Measurements from ENCODE around the gene CBFA2T3.
A peak's percentile ranks its signal among the peaks of the same experiment; 100 is the strongest.

The CBFA2T3 gene

DNA sequence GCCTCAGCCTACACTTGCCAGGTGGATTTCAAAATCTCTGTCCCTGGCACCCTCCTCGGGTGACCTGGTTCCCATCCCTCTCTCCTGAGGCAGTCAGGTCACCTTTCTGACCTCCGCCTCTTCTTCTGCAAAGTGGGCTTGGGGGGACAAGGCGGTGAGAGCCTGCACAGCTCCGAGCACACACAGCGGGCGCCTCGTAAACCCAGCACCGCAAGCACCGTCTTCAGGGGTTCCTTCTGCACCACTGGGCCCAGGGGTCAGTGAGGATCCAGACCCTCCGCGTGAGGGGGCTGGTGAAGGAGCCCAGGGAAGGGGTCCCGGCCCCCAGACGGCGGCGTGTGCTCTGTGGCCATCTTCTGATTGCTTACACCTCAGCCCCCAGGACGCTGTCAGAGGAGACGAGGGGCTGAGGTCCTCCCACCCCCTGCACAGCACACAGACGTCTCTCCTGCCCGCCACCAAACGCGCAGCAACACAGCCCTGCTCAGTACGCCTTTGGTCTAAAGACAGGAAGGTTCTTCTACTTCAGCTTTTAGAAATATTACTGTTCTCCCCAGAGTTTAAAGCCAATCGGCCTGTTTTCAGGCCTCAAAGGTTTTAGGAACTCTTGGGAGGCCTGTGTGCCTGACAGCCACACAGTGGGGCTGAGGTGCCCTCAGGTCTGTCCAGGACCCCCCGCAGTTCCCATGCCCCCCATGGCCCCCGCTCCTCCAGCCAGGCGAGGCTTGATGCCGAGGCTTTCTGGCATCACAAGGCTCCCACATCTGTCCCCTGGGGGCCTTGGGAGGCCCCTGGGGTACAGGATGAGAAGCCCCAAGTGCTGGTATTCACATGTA lies 2.7 kb downstream of the CBFA2T3 start:
- no peak for DNase-seq

DNA sequence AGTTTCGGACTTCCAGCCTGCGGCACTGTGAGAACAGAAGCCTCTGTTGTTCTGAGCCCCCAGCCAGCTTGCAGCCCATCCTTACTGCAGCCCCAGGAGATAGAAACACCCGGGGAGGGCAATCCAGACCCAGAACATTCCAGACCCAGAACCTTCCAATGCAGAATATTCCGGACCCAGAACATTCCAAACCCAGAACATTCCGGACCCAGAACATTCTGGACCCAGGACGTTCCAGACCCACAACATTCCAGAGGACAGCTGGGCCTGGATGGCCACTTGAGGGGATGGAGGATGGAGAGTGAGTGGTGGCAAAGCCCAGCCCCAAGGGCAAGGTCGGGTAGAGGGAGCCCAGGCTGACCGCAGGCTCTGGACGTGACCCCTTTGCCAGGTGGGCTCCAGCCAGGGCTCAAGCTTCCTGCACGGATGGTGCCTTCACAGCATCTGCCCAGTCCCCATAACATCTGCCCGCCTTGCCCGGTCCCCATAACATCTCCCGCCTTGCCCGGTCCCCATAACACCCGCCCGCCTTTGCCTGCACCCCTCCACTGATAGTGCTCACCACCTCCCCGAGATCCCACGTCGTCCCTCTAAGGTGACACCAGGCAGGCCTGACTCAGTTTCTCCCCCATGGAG lies 3.5 kb downstream of the CBFA2T3 start:
- DNase-seq, result no peak

DNA sequence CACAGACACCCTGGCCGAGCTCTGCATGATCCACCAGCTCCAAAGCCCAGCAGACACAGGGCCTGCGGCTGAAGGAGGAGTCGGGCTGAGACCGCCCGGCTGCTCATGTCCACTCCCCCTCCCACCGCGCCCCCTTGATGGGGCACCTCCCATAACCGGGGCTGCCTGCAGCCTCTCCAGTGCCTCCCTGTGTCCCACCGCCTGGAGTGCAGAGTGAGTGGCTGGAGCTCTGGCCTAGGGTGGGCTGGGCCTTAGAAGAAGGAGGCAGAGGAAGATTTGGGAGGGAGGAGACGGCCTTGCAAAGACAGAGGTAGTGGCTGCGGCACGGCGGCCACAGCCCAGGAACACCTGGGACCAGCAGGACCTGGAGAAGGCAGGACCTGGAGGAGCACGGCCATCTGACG lies 4.0 kb downstream of the CBFA2T3 start:
- no peak for DNase-seq

DNA sequence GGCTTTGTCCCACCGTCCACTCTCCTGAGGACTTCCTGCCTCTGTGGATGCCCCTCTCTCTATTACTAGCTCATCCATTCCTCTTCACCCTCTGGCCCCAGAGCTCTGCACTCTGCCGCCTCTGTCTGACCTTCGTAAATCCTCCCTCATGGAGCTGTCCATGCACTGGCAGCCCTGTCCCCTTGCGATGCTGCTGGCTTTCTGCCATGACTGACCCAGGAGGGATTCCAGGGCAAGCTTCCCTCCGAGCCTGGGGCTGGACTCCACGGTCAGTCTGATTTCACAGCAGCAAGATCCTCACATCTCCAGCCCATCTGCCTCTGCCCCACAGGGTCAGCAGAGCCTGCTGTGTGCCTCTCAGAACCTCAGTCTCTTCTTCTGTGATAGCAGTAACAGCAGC lies 4.7 kb downstream of the CBFA2T3 start:
- DNase-seq, result no peak

DNA sequence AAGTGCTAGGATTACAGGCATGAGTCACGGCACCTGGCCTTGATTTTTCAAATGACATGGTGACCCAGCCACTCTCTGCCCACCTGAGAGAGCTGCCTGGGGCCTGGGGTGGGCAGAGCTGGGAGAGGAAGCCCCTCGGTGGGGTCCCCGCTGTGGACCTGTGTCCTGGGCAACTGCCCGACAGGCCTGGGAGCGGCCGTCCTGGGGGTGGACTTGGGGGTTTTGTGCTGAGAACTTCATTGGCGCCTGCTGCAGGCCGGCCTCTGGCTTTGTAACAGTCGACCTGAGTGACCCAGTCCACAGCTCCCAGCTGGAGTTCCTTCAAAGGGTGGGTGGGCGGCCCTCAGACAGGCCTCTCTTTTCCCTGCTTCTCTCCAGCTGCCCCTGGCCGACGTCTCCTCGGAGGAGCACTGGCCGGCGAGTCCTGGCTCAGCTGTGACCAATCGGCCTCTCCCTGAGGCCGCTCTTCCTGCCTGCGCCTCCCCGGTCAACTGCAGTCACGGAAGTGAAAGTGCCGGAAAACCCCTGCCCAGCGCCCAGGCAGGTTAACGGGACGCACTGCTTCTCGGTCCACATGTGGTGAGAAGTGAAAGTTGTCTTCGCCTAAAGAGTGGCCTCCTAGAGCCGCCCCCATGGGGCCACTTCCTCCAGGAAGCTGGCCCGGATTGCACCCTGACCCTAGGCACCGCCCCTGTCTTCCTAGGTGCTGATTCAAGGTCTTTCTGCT lies 5.5 kb downstream of the CBFA2T3 start:
- no peak for DNase-seq

DNA sequence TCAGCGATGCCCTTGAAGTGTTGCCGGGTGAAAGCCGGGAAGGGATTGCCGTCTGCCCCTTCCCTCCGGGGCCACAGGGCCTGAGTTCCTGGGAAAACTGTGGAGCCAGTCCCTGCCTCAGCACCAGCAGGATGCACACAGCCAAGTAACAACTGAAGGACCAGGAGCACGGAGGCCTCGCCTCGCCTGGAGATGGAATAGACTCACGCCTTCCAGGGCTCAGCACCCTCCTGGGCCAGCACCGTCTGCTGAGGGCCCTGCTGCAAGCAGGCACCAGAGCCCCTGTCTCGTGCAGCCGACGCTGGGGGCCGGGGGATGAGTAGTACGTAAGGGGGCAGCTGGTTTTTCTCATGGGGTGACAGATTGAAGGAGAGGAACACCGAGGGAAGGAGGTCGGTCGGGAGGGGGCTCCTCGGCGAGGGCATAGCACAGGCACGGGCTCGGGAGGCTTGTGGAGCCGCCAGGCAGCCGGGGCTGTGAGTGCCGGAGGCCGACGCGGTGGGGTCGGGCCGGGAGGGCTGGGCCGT lies 6.4 kb downstream of the CBFA2T3 start:
- no peak for DNase-seq

DNA sequence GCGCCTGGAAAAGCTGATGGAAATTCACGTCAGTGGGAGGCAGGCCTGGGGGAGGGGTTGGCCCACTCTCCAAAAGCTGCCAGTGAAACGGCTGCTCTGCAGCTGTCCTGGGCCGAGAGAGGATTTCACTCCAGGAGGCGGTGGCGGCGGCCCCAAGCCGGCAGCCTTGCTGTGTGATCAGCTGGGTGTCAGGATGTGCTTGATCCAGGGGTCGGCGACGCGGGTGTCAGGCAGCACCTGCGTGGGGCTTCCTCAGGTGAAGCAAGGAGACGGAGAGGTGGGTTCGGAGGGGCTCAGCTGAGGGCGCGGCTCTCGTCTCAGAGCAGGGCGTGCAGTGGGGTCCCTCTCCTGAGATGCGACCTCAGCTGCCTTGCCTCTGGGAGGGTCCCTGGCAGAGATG lies 7.0 kb downstream of the CBFA2T3 start:
- no peak for DNase-seq

DNA sequence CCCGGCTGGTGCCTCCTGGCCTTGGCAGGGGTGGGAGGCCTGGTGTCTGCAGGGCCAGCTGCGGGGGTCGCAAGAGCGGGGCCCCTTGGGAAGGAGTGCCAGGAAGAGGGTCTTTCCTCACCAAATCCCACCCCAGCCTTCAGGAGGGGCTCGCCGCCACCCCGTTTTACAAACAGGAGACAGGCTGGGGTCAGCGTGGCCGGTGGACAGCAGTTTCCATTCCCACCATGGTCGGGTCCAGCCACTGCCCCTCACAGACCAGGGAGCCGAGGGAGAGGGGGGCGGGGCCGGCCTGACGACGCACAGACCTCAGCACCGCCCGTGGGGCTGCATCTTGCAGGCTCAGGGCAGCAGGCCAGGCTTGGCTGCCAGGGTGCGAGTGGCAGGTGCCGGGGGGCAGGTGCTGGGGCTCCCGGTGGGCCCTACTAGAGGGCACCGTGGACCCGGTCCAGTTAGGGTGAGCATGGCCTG lies 7.6 kb downstream of the CBFA2T3 start:
- no peak for DNase-seq

DNA sequence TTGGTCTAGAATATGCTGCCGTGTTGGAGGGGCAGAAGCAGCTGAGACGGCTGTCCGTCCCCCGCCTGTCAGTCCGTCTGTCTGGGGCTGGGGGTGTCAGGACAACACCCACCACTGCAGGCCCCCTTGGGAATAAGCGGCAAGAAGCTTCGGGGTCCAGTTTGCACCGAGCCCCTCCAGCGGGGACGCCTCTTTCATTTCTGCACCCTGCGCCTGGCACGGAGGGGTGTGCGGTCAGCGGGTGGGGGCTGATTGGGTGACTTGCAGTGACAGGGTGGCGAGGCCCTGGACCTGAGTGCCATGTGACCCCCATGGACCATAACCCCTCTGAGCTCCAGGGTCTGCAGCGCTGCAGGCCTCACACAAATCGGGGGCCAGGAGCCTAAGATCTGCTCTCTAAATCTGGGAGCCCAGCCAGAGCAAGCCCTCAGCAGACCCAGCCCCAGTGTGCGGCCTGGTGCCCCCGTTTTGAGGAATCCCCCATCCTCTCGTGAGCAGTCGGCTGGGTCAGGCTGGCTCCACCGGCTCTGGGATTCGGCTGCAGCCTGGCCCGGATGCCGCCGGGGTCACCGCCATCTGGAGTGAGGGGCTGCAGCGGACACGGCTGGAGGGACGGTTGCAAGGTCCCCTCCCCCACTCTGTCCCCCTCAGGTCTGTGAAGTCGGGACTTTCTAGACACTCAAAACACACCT lies 8.3 kb downstream of the CBFA2T3 start:
- DNase-seq, result no peak

DNA sequence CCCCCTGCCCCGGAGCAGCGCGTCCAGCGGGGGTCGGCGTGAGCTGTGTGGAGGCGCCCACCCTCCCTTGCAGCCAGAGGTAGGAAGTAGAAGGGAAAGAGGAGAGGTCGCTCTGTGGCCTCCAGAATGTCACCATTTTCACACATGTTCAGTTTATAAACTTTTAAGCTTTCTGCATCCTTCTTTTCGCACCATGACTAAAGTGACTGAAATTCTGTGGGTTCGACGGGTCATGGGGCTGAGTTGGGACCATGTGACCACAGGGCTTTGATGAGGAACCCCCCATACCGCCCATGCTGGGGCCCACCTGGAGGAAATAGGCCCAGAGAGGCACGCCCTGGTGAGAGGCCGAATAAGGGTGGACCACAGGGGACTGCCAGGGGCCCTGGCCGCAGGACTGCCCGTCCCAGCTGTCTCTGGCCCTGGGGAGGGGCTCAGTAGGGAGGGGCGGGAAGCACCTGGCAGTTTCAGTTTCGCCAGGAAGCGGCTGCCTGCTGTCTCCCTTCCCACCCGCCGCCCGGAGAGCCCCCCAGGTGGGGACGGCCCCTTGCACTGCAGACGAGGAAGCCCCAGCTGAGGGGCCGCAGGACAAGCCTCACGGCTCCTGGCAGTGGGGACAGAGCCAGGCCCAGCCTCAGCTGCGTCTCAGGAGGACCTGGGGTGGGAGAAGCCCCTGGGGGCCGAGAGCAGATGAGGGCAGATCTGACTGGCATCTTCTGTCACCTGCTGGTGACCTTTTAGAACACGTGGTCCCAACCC lies 9.0 kb downstream of the CBFA2T3 start:
- peak; percentile 26 for DNase-seq

DNA sequence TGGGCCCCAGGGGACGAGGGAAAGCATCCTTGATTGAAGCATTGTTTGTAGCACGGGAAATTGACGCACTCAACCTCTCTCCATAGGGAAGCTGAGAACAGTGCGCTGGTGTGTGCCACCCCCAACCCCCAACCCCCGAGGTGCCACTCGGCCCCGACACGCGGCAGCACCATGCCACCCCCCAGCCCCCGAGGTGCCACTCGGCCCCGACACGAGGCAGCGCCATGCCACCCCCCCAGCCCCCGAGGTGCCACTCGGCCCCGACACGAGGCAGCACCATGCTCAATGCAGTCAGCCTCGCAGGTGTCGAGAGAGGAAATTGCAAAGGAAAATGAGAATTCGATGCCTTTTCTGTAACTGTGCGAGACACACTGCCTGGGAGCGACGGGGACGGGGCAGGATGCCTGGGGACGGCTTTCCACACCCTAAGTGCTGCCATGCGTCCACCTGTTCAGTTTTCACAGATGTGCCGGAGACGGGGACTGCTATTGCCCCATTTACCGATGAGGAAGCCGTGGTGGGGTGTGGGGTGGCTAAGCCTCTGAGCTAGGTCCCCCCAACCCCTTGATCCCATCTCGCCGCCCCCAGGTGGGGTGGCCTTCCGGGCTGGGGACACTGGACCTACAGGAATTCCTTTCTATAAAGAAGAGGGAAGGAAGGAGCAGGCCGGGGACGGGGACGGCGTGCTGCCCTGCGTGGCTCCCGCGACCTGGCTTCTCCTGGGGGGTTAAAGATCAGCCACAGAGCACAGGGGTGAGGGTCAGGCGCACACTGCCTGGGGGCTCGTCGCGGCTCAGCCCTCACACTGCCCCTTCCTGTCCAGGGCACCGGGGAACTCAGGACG lies 9.8 kb downstream of the CBFA2T3 start:
- DNase-seq, result no peak

DNA sequence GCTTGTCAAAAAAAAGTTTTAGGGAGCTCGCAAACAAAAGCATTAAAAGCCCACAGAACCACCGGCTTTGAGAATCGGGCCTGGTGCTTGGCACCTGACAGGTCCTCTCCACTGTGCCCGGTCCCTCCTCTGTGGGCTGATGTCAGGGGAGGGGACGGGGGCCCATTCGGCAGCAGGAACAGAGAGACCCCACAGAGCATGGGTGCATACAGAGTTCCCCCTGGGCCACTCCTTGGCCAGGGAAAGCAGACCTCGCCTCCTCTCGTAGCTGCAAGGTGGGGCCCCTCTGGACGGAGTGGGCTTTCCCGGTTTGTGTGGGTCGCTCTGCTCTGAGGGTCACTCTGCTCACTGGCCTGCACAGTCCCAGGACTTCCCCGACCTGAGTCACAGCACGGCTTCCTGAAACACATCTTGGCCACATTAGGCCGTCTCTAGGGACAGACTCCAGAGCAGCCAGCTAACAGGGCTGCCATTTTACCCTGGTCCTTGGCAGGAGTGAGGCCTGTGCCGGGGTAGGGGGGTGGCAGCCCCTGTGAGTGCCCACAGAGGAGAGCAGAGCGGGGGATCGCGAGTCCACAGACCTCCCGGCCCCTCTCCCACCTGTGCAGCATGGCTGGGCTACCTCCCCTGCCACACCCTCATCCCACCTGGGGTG lies 11.1 kb downstream of the CBFA2T3 start:
- DNase-seq, result no peak

DNA sequence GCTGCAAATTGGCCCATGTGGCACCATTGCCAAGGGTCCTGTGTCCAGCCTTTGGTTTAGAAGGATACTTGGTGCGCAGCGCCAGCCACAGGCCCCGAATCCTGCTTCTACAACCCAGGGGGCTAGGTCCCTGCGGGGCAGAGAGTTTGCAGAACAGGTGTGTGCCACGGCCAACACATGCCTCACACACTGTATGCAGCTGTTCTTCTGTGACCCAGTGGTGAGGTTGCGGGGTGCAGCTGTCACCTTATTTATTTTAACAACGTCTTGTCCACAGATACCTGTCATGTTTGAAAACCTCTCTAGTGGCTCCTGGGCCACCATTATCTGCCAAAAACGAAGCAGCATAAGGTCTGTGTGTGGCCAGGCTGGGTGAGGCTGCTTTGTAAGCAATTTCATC lies 11.6 kb downstream of the CBFA2T3 start:
- DNase-seq, result no peak

DNA sequence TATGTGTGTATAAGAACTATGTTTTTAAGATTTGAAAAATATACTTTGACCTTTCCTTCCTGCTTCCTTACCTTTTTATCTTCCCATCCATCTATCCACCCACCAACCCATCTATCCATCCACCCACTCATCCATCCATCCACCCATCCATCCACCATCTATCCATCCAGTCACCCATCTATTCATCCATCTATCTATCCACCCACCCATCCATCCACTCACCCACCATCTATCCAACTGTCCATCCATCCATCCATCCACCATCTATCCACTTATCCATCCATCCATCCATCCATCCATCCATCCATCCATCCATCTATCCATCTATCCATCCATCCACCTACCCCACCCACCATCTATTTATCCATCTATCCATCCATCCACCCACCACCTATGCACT lies 12.4 kb downstream of the CBFA2T3 start:
- no peak for DNase-seq

DNA sequence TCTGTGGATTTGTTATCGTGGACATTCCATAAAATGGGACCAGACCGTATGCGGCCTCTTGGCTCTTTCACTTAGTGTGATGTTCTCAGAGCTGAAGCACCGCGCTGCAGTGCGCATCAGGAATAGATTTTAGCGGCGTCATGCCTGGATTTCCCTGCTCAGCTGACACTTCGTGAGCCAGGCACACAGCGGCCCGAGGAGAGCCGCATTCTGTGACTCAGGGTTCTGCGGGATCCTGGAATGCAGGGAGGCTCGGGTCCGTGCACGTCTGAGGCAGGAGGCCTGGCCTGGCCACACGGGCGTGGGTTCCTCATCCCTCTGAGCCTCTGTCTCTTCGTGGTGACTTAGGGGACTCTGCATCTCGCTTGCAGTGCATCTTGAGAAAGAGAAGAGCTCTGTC lies 13.4 kb downstream of the CBFA2T3 start:
- no peak for DNase-seq

DNA sequence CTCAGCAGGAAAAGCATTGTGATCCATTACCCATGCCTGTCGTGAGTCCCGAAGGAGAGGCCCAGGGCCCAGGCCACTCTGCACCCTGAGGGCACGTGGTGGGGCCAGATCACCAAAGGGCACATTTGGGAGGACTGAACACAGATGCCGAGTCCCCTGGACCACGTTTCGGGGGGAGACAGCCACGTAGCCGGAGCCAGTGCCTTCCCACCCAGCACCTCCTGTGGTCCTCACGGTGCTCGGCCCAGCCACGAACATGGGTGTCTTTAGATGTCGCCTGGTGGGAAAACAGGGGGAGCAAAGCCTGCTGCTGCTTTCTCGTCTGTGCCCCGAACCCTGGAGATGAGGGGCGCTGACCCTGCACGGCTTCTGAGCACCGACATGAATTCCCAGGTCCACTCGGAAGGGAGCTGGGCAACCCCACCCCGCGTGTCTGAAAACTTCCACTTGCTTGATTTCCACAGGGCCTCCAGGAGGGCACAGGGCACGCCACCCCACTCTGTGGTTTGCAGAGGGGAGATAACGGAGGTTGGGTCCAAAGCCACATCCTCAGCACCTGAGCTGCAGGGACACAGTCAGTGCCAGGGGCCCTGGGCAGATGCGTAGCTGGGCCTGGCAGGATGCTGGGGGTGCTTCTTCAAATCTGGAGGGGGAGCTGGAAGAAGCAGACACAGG lies 14.4 kb downstream of the CBFA2T3 start:
- no peak for DNase-seq

DNA sequence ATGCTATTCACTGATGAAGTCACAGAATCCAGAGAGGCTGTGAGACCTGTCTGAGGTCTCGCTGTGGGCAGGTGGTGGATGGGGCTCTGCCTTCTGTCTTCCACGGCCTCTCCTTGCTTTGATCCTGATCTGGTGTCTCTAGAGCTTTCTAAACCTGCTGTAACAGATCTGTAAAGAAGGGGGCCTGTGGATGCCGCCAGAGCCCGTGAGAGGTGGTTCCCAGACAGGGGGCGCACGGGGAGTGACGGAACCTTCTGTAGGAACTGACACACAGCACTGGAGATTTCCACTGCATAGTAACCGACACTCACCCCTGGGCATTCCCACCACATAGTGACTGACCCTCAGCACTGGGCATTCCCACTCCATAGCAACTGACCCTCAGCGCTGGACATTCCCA lies 16.0 kb downstream of the CBFA2T3 start:
- DNase-seq, result no peak

DNA sequence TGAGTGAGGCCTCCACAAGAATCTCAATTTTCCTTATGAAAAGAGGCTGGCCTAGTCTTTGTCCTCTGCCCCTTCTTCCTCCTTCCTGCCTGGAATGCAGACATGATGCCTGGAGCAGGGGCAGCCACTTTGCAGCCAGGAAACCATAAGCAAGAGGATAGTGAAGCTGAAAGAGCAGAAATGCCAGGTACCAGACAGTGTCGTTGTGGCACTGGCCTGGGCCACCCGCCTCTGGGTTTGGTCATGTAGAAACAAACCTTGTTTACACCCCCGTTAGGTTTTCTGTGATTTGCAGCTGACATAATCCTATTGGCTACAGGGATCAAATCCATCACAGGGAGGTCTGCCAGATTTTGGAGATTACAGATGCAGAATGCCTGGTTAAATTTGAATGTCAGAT lies 16.5 kb downstream of the CBFA2T3 start:
- no peak for DNase-seq

DNA sequence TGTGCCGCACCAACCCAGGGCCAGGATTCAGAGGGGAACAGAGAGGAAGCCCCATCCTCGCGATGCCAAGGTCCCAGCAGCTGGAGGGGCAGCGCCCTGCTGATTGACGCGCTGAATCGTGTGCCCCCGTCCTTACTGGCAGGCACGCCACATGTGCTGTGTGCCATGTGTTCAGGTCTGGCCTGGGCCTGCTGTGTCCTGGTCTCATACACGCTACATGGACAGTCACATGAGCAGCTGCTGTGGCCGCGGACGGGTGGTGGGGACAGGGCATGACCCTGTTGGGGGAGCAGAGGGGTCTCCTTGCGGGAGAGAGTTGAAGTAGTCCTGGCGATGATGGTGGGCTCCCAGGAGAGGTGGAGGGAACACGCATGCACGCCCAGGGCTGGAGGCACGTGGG lies 18.0 kb downstream of the CBFA2T3 start:
- DNase-seq, result no peak

Data from CD4-positive, alpha-beta T cell treated with Interleukin-6 for 4 hours (primary cell).